Parathyroid adenoma (tissue), 2 donors: ENCODE data around the gene BCAT1.

Experiments used
- H2AFZ ChIP-seq: fragments of 300-600 bp; sonication (generic); one replicate; pipeline ENCODE4 v1.7.0; 2017; ENCODE audit warnings: antibody characterized with exemption, mild to moderate bottlenecking
- H3K27ac ChIP-seq: fragments of 300-600 bp; sonication (generic); one replicate; pipeline ENCODE4 v1.7.0; 2017
- H3K27me3 ChIP-seq: fragments of 300-600 bp; sonication (generic); one replicate; pipeline ENCODE4 v1.7.0; 2017; ENCODE audit warnings: low read length; ENCODE audit not compliant: control insufficient read depth, insufficient read depth
- H3K36me3 ChIP-seq: fragments of 300-600 bp; sonication (generic); one replicate; pipeline ENCODE4 v1.7.0; 2017; ENCODE audit warnings: low read length; ENCODE audit not compliant: control insufficient read depth, insufficient read depth
- H3K4me1 ChIP-seq: fragments of 300-600 bp; sonication (generic); one replicate; pipeline ENCODE4 v1.7.0; 2017; ENCODE audit warnings: control low read depth
- H3K4me2 ChIP-seq: fragments of 300-600 bp; sonication (generic); one replicate; pipeline ENCODE4 v1.7.0; 2017; ENCODE audit warnings: low read length
- H3K4me3 ChIP-seq: fragments of 300-600 bp; sonication (generic); one replicate; pipeline ENCODE4 v1.7.0; 2017; ENCODE audit warnings: low read depth, low read length
- H3K79me2 ChIP-seq: fragments of 300-600 bp; sonication (generic); one replicate; pipeline ENCODE4 v1.7.0; 2017; ENCODE audit warnings: control low read depth
- H3K9ac ChIP-seq: fragments of 300-600 bp; sonication (generic); one replicate; pipeline ENCODE4 v1.7.0; 2017; ENCODE audit warnings: mild to moderate bottlenecking
- H3K9me3 ChIP-seq: fragments of 300-600 bp; sonication (generic); one replicate; pipeline ENCODE4 v1.7.0; 2017; ENCODE audit warnings: low read length; ENCODE audit not compliant: control insufficient read depth
- TF ChIP-seq, protein P1 (sequence below): fragments of 300-600 bp; sonication (generic); IDR thresholded peaks from one replicate; pipeline ENCODE4 v1.7.0; 2017; ENCODE audit warnings: antibody characterized with exemption, mild to moderate bottlenecking
- donor health status: primary hyperparathyroidism.

BCAT1 gene

DNA sequence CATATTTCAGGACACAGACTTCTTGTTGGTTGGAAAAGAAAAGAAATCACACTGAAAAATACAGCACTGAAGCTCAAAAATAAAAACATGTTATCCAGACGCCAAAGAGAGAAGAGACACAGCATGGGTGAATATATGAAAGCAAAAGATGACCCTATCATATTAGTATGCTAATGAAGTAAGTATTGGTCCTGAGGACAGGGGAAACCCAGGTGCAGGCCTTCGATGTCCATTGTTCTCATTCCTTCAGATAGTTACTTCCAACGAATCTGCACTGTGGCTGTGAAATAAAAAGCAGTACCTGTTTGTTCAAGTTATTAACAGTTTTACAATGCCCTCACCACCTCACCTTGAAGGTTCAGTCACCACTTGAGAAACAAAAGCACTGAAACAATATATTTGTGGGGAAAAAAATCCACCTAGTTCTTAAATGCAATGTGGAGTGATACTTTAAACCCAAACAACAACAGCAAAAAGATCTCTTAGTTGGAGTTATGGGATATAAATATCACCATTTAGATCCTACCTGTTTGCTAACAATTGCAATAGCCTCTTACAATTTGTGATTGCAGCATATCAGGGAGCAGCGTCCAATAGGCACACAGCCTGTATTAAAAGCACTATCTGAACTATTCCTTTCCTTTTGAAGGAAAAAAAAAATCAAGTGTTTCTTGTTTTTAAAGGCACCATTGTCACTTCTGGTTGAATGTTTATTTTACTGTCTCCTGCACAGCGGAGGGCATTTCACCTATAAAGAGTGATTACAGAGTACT is 188.1 kb downstream of the BCAT1 start:
- H3K79me2 ChIP-seq = no peaks in the 10 kb centered on the region
- no peak overlapping the region for H3K9ac ChIP-seq
- no peak overlapping the region for H3K4me3 ChIP-seq
- H3K27ac ChIP-seq = no peak overlapping the region
- no peak overlapping the region for H2AFZ ChIP-seq
- TF ChIP-seq, protein P1, sequence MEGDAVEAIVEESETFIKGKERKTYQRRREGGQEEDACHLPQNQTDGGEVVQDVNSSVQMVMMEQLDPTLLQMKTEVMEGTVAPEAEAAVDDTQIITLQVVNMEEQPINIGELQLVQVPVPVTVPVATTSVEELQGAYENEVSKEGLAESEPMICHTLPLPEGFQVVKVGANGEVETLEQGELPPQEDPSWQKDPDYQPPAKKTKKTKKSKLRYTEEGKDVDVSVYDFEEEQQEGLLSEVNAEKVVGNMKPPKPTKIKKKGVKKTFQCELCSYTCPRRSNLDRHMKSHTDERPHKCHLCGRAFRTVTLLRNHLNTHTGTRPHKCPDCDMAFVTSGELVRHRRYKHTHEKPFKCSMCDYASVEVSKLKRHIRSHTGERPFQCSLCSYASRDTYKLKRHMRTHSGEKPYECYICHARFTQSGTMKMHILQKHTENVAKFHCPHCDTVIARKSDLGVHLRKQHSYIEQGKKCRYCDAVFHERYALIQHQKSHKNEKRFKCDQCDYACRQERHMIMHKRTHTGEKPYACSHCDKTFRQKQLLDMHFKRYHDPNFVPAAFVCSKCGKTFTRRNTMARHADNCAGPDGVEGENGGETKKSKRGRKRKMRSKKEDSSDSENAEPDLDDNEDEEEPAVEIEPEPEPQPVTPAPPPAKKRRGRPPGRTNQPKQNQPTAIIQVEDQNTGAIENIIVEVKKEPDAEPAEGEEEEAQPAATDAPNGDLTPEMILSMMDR = no peak
- H3K27me3 ChIP-seq = no peaks in the 10 kb centered on the region
- no peaks in the 10 kb centered on the region for H3K36me3 ChIP-seq
- no peaks in the 10 kb centered on the region for H3K4me1 ChIP-seq
- no peak overlapping the region for H3K4me2 ChIP-seq
- no peaks in the 10 kb centered on the region for H3K9me3 ChIP-seq

- no peak overlapping the region for H3K4me3 ChIP-seq
- H3K4me2 ChIP-seq = no peak overlapping the region
- TF ChIP-seq, protein P1 = no peak
- H3K9me3 ChIP-seq = no peaks in the 10 kb centered on the region
- H3K9ac ChIP-seq = no peak overlapping the region
- H3K27me3 ChIP-seq = no peaks in the 10 kb centered on the region
- H3K27ac ChIP-seq = no peak overlapping the region
- no peaks in the 10 kb centered on the region for H3K36me3 ChIP-seq
- H2AFZ ChIP-seq = no peak overlapping the region
- H3K79me2 ChIP-seq = no peaks in the 10 kb centered on the region
- H3K4me1 ChIP-seq = no peaks in the 10 kb centered on the region
Measured at GRCh38 chr12:24760162-24760561, 188.7 kb downstream of the BCAT1 start.
